H1 (cell line): ENCODE measurements around the gene LAT. TPM values are rescaled to one million over a fixed set of nuclear protein-coding genes. Genes with fewer than 3 reads are reported as not detected.

Experiments used
- CHD1 ChIP-seq: IDR thresholded peaks from 2 replicates; pipeline ENCODE4 v1.6.1; 2012; ENCODE audit warnings: low read depth, low read length, improper control_type of control experiment
- FOSL1 ChIP-seq: IDR thresholded peaks from 2 replicates; pipeline ENCODE4 v1.6.1; 2011; ENCODE audit warnings: mild to moderate bottlenecking, low read depth, low read length, moderate library complexity; ENCODE audit not compliant: insufficient read depth
- JUND ChIP-seq: IDR thresholded peaks from 2 replicates; pipeline ENCODE4 v1.6.1; 2011; ENCODE audit warnings: mild to moderate bottlenecking, improper control_type of control experiment, low read length
- PHF8 ChIP-seq: fragments of 200-600 bp; sonication (generic); conservative IDR thresholded peaks from 2 replicates; pipeline ENCODE4 v1.7.1; 2012; ENCODE audit warnings: low read depth, mild to moderate bottlenecking, inconsistent platforms, low read length, moderate library complexity
- TAF1 ChIP-seq: IDR thresholded peaks from 2 replicates; pipeline ENCODE4 v1.6.1; 2011; ENCODE audit warnings: mild to moderate bottlenecking, low read depth, low read length
- TEAD4 ChIP-seq: IDR thresholded peaks from 2 replicates; pipeline ENCODE4 v1.6.1; 2012; ENCODE audit warnings: low read depth, low read length, inconsistent platforms, mixed read lengths
- polyA plus RNA-seq, 7 experiments: library from polyadenylated mRNA; depleted of rRNA in 3 of 7; stranded (reverse) in 5 of 7; unstranded in 2 of 7; fragments of >200 nt in 5 of 7; fragments of 200-250 nt in 2 of 7; gene quantifications; 1 replicate in 5 of 7; 2 replicates in 1 of 7; 4 replicates in 1 of 7; pipeline versions ENCODE4 v1.2.1 to v1.2.3, GENCODE V29; 2011 to 2013; ENCODE audit warnings: missing spikeins in 2 of 7, mixed read lengths in 2 of 7
- total RNA-seq: library from RNA; stranded (reverse); fragmentation: NEBNext Ultra II Directional; extraction: Animal tissue kit (Norgen Biotek cat#: 25700); gene quantifications from 2 replicates; pipeline ENCODE4 v1.2.1, GENCODE V29; 2021

LAT gene
- total and polyA plus RNA-seq, 2 of the 8 experiments (the other 6 are each of a cell fraction or from before 2014, with no cell fraction given): 2.7 to 3.4 TPM

GRCh38 chr16:28958836-28959235 lies 26.0 kb upstream of the LAT start (continued):
- no peak for TF ChIP-seq JUND
- TF ChIP-seq PHF8: no peak
- TF ChIP-seq TEAD4: no peak
- TF ChIP-seq FOSL1: no peak
- no peak for TF ChIP-seq CHD1
- TF ChIP-seq TAF1: no peak
